HG02642 (cell line): Measurements from ENCODE around the gene MFGE8.

Experiments
- ATAC-seq: cut with Tn5 transposase; IDR thresholded peaks from one replicate; pipeline ENCODE4 v1.9.1; 2021; ENCODE audit warnings: mild to moderate bottlenecking; ENCODE audit not compliant: unreplicated experiment, poor library complexity

Gene MFGE8

DNA sequence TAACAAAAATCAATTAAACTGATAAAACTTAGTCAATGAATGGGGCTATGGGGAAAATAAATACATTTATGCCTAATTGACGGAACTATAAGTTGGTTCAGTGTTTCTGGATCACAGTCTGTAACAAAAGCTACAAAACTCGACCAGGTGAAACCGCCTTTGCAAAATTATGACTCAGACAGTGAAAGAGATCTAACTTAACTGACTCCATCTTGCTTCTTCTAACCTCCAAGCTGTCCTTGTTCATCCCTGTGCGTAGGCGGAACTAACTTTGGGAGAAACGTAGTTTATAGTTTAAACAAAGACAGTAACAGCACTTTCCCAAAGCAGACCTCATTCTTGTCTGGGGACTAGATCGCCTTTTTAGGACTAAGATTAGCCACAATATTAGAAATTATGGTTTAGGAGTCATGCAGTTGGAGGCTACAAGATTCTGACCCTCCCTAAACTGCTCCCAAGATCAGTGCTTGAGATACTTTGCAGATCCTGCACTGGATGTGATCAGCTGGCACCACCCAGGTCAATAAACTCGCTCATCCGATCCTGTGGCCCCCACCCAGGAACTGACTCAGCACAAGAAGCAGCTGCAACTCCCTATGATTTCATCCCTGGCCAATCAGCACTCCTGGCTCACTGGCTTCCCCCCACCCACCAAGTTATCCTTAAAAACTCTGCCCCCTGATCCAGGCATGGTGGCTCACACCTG is 7.2 kb upstream of the MFGE8 start:
- no peak for ATAC-seq

DNA sequence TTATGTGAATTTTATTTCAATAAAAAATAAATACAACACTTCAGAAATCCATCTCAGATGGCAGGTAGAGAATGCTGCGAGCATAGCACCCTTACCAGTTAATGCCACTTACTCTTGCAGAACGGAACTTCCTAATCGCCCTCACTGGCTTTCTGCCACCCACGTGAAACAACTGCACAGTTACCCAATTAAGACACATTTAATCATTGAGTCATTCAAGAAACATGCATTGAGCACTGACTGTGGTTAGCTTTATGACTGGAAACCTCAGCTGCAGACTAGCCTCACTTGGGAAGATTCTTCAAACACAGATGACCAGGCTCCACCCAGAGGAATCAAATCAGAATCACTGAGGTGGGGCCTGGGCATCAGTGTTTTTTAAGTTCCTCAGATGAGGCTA is 5.6 kb upstream of the MFGE8 start:
- ATAC-seq, result peak; percentile 62

DNA sequence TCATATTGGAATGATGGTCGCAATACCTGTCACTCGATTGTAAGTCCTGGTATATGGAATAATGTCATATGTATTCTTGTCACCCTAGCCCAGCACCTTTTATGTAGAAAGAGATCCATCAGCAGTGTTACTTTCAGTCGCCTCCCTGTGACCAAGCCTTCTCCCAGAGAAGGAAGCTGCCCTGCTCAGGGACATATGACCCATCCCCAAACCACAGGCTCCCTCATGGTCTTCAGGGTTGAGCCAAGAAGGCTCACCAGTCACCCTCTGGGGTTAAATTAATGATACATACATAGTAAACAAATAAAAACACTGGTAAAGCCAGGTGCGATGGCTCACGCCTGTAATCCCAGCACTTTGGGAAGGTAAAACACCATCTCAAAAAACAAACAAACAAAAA is 4.6 kb upstream of the MFGE8 start:
- no peak for ATAC-seq

GRCh38 chr15:88915354-88915753 is 2.2 kb upstream of the MFGE8 start:
- ATAC-seq, result no peak

DNA sequence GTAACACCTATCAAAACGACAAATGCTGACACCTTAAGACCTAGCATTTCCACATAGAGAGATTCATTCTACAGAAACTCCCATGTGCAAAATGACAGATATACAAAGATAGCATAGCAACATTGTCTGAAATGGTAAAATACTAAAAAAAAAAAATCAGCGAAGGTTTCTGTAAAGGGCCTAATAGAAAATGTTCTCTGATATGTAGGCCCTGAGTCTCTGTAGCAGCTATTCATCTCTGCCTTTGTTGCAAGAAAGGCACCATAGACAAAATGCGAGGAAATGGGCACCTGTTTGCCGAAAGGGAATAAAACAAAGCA is 631 bp upstream of the MFGE8 start:
- ATAC-seq, result no peak

DNA sequence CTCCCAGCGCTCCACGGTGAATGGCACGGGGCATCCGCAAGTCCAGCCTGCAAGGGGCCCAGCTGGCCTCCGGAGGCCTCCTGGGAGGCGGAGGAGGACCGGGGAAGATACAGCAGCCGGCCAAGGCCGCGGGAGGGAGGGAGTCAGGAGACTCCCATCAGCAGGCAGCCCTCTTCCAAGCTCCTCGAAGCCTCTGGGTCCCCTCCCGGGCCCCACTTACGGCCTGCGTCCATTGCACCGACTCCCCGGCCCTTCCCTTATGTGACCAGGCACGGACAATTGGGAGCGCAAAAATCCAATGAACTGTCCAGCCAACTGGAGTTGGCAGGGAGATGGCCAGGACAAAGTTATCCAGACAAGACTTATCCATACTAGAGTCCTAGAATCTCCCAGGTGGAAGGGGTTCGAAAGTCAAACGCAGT is 668 bp downstream of the MFGE8 start:
- ATAC-seq, result no peak

- no peak for ATAC-seq
These were observed 1.4 kb downstream of the MFGE8 start for GRCh38 chr15:88911766-88912118.

- no peak for ATAC-seq
These were observed 3.0 kb downstream of the MFGE8 start for GRCh38 chr15:88909956-88910831.

DNA sequence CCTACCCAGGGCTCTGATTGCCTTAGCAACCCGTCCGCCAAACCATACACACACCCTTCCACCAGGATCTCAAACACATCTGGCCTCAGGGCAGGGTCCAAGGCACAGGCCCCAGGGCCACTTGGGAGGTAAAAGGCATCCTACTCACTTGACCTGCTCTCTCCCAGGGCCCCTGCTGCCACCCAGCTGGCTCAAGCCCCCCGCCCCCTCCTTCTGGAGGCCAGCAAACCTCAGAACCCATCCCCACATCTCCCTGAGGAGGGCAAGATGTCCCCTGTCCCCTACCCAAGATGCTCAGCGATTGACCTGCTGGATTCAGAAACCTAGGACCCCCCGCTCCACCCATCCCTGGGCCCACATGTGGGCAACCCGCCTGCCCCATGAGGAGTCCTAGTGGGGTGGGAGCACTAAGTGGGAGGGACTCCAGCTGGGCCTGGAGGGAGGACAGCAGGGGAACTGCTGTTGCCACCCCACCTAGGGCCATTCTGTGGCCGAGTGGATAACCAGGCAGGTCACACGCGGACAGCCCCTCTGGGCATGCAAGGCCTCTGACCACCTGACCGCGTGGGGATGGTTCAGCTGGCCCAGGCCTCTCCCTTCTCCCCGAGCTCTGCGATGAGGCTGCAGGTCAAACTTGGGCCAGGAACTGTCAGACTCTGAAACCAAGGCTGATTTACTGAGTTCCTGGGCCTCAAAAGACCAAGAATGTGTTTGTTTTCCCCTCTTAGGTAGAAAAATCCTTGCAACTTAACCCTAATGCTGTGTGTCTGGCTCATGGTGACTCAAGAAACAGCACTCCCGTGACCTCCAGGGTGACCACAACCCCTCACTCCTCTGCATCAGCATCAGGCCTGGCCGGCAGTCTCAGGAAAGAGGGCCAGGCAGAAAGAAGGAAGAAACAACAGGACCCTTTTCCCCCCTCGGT is 4.2 kb downstream of the MFGE8 start:
- ATAC-seq, result no peak

DNA sequence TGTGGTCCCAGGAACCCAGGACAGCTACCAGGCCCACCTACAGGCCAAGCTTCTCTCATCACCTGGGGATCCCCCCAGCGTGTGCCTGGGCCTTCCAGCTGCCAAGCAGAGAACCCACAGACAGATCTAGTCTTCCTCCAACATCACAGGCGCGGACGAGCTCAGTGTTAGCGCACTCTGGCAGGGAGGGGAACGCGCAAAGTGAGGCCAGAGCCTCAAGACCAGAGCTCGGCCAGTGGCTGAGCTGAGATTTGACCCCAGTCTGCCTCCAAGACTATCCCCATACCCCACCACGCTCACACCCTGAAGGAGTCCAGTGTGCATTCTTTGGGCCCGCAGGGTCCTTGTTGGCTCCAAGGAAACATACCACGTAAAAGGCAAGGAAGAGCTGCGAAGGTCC is 5.1 kb downstream of the MFGE8 start:
- ATAC-seq, result no peak

GRCh38 chr15:88907111-88907510 is 6.1 kb downstream of the MFGE8 start:
- ATAC-seq, result no peak

GRCh38 chr15:88906551-88906950 is 6.6 kb downstream of the MFGE8 start:
- ATAC-seq, result no peak

DNA sequence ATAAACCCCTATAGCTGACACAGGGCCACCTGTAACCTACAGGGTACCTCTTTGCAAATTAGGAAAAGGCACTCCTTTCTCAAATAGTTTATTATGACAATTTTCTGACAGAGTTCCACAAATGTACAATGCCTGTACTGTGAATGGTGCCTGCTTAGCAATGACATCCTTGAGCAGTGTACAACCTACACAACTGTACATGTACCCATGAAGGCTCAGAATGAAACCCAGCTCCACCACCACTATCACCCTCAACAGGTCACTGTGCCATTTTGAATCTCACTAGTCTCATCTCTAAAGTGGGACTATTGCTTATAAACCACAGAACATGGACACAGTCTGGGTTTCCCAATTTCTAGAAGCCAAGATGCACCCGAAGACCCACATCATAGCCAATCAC is 7.0 kb downstream of the MFGE8 start:
- ATAC-seq, result no peak

- no peak for ATAC-seq
These were observed 7.6 kb downstream of the MFGE8 start for GRCh38 chr15:88905576-88905975.

DNA sequence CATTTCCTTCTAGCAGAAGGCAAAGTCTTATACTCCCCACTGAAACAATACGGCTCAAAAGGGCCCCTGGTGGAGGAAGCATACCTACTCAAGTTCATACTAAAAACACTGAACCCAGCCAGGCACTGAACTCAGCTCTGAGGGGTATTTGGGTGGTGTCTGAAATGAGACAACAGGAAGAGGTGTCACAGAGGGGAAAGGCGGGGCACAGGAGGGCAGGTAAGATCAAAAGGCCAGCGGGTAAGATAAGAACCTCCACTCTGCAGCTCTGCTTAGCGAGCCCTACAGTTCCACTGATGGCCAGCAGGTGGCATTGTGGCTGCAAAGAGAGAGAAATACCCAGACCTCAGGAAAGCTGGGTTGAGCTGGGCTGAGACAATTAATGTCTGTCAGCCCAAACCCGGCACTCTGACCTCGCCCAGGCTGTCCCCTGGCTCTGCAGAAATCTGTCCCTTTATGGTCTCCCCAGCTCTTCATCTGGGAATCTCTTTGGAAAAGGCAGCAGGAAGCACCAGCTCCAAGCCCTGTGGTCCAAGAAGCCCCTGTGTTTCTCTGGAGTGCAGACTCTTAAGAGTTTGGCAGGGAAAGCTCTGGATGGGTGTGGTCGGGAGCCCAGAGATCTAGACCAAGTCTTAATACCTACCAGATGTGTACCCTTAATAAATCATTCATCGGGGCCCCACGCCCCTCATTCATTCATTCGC is 8.4 kb downstream of the MFGE8 start:
- peak; percentile 79 for ATAC-seq

- ATAC-seq, result peak; percentile 8
These were observed 8.9 kb downstream of the MFGE8 start for GRCh38 chr15:88904257-88904623.

GRCh38 chr15:88902846-88903245 is 10.3 kb downstream of the MFGE8 start:
- no peak for ATAC-seq

GRCh38 chr15:88902221-88902835 is 10.9 kb downstream of the MFGE8 start:
- ATAC-seq, result no peak

DNA sequence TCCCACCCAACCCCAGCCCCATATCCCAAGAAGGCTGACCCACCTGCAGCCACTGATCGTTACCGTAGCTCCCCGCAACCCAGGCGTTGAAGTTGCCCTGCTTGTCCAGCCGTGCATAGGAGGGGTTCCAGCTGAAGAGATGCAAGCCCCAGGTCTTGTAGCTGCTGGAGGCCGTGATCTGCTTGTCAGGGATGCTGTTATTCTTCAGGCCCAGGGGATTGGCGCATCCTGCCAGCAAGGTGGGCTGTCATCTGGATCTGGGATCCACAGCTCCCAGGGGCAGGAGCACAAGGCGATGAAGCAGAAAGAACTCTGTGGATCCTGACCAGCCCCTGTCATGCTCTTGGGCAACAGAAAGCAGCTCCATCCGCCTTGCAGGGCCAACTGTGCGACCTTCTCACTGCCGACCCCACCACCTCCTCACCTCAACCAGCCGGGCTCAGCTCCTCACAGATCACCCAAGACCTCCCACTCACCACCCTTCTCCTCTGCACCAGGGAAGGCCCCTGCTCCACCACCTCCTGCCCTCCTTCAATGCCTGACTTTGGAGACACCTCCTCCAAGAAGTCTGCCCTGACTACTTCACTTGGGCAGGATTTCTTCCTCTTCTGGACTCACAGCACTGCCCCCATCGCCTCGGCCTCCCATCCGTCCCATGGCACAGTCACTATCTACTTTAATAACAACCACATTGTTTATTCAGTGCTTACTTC is 11.5 kb downstream of the MFGE8 start:
- ATAC-seq, result no peak
